Fibroblast of lung (primary cell): ENCODE results near the gene VANGL1. TPM values are rescaled to one million over a fixed set of nuclear protein-coding genes. Genes with fewer than 3 reads are reported as not detected.

Source experiments
- DNase-seq, 2 donors: peaks; one replicate each; pipeline versions ENCODE4 v3.0.0 to v3.0.0-alpha.2; 2010; ENCODE audit warnings: low read depth in 2 of 2
- H2AFZ ChIP-seq: 2 replicates; pipeline ENCODE4 v1.5.1; 2012; ENCODE audit warnings: low read length, control low read depth, inconsistent platforms
- H3K27ac ChIP-seq: 2 replicates; pipeline ENCODE4 v1.5.1; 2011; ENCODE audit warnings: low read length, control low read depth; ENCODE audit not compliant: insufficient read depth
- H3K27me3 ChIP-seq: 2 replicates; pipeline ENCODE4 v1.5.1; 2011; ENCODE audit warnings: mild to moderate bottlenecking, low read length; ENCODE audit not compliant: control insufficient read depth, insufficient read depth
- H3K36me3 ChIP-seq: 2 replicates; pipeline ENCODE4 v1.5.1; 2011; ENCODE audit warnings: low read length; ENCODE audit not compliant: control insufficient read depth, insufficient read depth
- H3K4me1 ChIP-seq: 2 replicates; pipeline ENCODE4 v1.5.1; 2011; ENCODE audit warnings: low read length; ENCODE audit not compliant: control insufficient read depth, insufficient read depth; ENCODE audit errors: extremely low read depth
- H3K4me2 ChIP-seq: 2 replicates; pipeline ENCODE4 v1.5.1; 2011; ENCODE audit warnings: low read length, control low read depth; ENCODE audit not compliant: insufficient read depth; ENCODE audit errors: extremely low read depth
- H3K4me3 ChIP-seq, 4 experiments: fragments of 200-600 bp in 1 of 4; sonication (generic) in 1 of 4; replicated peaks in 1 of 4; 2 replicates each; pipeline ENCODE4 v1.5.1; 2011 to 2016; ENCODE audit warnings: low read length in 4 of 4, low read depth in 3 of 4, mild to moderate bottlenecking in 3 of 4, control low read depth in 2 of 4, inconsistent platforms in 1 of 4, mixed read lengths in 1 of 4; ENCODE audit not compliant: insufficient read depth in 1 of 4; ENCODE audit errors: control extremely low read depth in 1 of 4
- H3K79me2 ChIP-seq: 2 replicates; pipeline ENCODE4 v1.5.1; 2012; ENCODE audit warnings: mild to moderate bottlenecking, low read length, inconsistent platforms; ENCODE audit not compliant: control insufficient read depth, insufficient read depth
- H3K9ac ChIP-seq: 2 replicates; pipeline ENCODE4 v1.5.1; 2011; ENCODE audit warnings: mild to moderate bottlenecking, low read length, control low read depth; ENCODE audit not compliant: insufficient read depth
- H3K9me3 ChIP-seq: 2 replicates; pipeline ENCODE4 v1.5.1; 2012; ENCODE audit warnings: low read depth, low read length; ENCODE audit not compliant: control insufficient read depth, insufficient read depth
- H4K20me1 ChIP-seq: 2 replicates; pipeline ENCODE4 v1.5.1; 2011; ENCODE audit warnings: low read length; ENCODE audit not compliant: control insufficient read depth, insufficient read depth; ENCODE audit errors: extremely low read depth
- EZH2 ChIP-seq: IDR thresholded peaks from 2 replicates; pipeline ENCODE4 v1.5.1; 2012; ENCODE audit warnings: low read length, control low read depth, mild to moderate bottlenecking; ENCODE audit errors: missing control alignments
- polyA plus RNA-seq, 2 donors: library from polyadenylated mRNA; depleted of rRNA in 1 of 2; stranded (reverse) in 1 of 2; unstranded in 1 of 2; fragments of >200 nt; gene quantifications; 2 replicates each; pipeline ENCODE4 v1.2.1, GENCODE V29; 2011 to 2012; ENCODE audit warnings: missing spikeins in 1 of 2
- total RNA-seq: library from RNA; depleted of rRNA; stranded (reverse); fragments of >200 nt; gene quantifications from 2 replicates; pipeline ENCODE4 v1.2.1, GENCODE V29; 2014
- TF ChIP-seq, protein P1 (sequence below), 2 donors: IDR thresholded peaks in 1 of 2; conservative IDR thresholded peaks in 1 of 2; 1 replicate in 1 of 2; 2 replicates in 1 of 2; pipeline ENCODE4 v1.5.1; 2011 to 2012; ENCODE audit warnings: low read length in 2 of 2, control low read depth in 1 of 2, inconsistent platforms in 1 of 2, low read depth in 1 of 2, mild to moderate bottlenecking in 1 of 2

The VANGL1 gene
- total and polyA plus RNA-seq, 2 donors (not counting 1 experiment from before 2014, with no cell fraction given) = 8.1 to 10.7 TPM

DNA sequence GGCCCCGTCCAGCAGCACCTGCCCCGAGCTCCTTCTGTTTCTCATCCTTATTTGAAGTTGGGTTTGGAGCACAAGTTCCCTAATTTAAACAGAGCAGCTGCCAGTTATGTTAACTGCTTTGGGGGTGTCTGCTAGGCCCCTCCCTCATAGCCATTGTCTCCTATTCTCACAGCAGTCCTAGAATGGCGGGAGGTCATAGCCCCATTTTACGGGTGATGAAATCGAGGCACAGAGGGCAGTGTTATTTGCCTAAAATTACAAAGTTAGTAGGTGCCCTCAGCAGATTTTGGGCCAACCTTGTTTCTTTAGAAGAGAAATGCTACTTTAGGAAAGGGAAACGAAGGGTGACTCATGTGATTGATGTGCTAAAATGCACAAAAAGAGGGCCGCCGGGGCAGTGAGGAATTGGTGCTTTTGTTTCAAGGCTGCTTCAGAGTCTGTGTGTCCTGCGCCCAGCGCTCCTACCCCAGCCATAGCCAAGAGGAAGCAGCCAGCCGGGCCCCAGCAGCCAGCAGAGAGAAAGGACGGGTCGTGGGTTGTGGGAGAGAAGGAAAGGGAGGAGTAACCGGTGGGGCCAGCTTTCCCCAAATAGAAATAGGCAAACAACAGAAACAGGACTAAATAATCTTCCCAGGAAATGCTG is 13.0 kb downstream of the VANGL1 start:
- no peak overlapping the region for H2AFZ ChIP-seq
- H3K36me3 ChIP-seq = peaks cover 6% of the 10 kb centered on the region
- H3K4me1 ChIP-seq = peaks cover 6% of the 10 kb centered on the region
- no peaks in the 10 kb centered on the region for H3K9me3 ChIP-seq
- DNase-seq = peak; percentile 58 to 73
- H3K79me2 ChIP-seq = no peaks in the 10 kb centered on the region
- no peak overlapping the region for H3K4me3 ChIP-seq
- no peaks in the 10 kb centered on the region for H4K20me1 ChIP-seq
- peak overlapping the region; percentile 2 for H3K4me2 ChIP-seq
- no peak for TF ChIP-seq EZH2
- TF ChIP-seq, protein P1, sequence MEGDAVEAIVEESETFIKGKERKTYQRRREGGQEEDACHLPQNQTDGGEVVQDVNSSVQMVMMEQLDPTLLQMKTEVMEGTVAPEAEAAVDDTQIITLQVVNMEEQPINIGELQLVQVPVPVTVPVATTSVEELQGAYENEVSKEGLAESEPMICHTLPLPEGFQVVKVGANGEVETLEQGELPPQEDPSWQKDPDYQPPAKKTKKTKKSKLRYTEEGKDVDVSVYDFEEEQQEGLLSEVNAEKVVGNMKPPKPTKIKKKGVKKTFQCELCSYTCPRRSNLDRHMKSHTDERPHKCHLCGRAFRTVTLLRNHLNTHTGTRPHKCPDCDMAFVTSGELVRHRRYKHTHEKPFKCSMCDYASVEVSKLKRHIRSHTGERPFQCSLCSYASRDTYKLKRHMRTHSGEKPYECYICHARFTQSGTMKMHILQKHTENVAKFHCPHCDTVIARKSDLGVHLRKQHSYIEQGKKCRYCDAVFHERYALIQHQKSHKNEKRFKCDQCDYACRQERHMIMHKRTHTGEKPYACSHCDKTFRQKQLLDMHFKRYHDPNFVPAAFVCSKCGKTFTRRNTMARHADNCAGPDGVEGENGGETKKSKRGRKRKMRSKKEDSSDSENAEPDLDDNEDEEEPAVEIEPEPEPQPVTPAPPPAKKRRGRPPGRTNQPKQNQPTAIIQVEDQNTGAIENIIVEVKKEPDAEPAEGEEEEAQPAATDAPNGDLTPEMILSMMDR (conservative IDR thresholded peaks at IDR 0.05 in 1 of 2, IDR thresholded peaks at IDR 0.05 in 1 of 2; ENCODE audit: low read depth in 1 of 2, low read length in 2 of 2) = no peak
- no peaks in the 10 kb centered on the region for H3K27me3 ChIP-seq
- H3K9ac ChIP-seq = no peak overlapping the region
- H3K27ac ChIP-seq = no peak overlapping the region

DNA sequence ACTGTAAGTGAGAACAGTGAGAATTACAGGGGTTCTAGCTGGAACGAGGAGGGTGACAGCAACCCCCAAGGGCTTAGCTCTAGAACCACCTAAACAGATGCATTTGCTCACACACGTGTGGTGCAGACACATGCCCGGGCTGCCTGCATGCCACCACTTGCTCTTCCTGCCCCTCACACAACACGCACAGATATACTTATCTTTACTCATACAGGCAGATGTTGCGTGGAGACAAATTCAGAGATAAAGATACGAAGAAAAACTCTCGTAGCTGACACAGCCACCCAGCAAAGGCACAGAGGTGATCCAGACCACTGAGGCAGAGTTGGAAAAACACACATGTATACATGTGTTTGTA is 13.5 kb downstream of the VANGL1 start:
- H2AFZ ChIP-seq = no peak overlapping the region
- no peak for DNase-seq
- H3K9me3 ChIP-seq = no peaks in the 10 kb centered on the region
- H3K36me3 ChIP-seq = peaks cover 6% of the 10 kb centered on the region
- H3K27me3 ChIP-seq = no peaks in the 10 kb centered on the region
- H3K4me3 ChIP-seq = no peak overlapping the region
- no peak overlapping the region for H3K27ac ChIP-seq
- H4K20me1 ChIP-seq = no peaks in the 10 kb centered on the region
- H3K9ac ChIP-seq = no peak overlapping the region
- H3K4me1 ChIP-seq = peaks cover 6% of the 10 kb centered on the region
- no peak for TF ChIP-seq EZH2
- TF ChIP-seq, protein P1 (conservative IDR thresholded peaks at IDR 0.05 in 1 of 2, IDR thresholded peaks at IDR 0.05 in 1 of 2; ENCODE audit: low read depth in 1 of 2, low read length in 2 of 2) = no peak
- no peaks in the 10 kb centered on the region for H3K79me2 ChIP-seq
- no peak overlapping the region for H3K4me2 ChIP-seq

DNA sequence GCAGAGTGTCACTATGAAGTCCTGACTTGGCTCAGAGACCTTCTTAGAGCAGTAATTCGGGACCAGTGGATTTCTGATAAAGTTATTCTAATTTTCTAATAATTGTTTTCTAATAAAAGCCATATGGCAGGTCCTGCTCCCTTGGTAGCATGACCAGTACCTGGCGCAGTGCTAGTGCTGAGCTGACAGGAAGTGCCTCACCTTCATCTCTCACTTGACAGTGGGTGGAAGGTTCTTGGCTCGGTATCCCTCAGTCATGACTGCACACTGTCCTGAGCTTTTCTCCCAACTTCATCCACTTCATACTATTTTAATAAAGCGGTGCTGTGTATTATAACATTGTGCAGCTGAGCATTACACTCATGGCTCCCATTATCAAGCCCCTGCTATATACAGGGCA is 14.1 kb downstream of the VANGL1 start:
- Histone ChIP-seq H3K36me3 (peaks cover 6% of the 10 kb centered on the region), H3K4me1 (peaks cover 6% of the 10 kb centered on the region), H4K20me1 (no peaks in the 10 kb centered on the region), H3K27ac (no peak overlapping the region), H3K27me3 (no peaks in the 10 kb centered on the region), H3K9ac (no peak overlapping the region), H3K4me3 (no peak overlapping the region), H3K9me3 (no peaks in the 10 kb centered on the region), H3K79me2 (no peaks in the 10 kb centered on the region), H3K4me2 (no peak overlapping the region), H2AFZ (no peak overlapping the region)
- no peak for TF ChIP-seq EZH2
- TF ChIP-seq, protein P1 (conservative IDR thresholded peaks at IDR 0.05 in 1 of 2, IDR thresholded peaks at IDR 0.05 in 1 of 2; ENCODE audit: low read depth in 1 of 2, low read length in 2 of 2) = no peak
- no peak for DNase-seq
